GM21515 (cell line): ENCODE measurements around the gene JDP2.
A peak's percentile ranks its signal among the peaks of the same experiment; 100 is the strongest.
"Not testable (repeated sequence)": the region's sequence is repeated elsewhere in the genome, so short reads cannot be mapped to it uniquely, and the experiment has no call there.

Experiments
- ATAC-seq: cut with Tn5 transposase; IDR thresholded peaks from one replicate; pipeline ENCODE4 v1.9.1; 2021; ENCODE audit not compliant: unreplicated experiment

The JDP2 gene

GRCh38 chr14:75427482-75428229 lies at the start of gene JDP2:
JDP2 (plus strand) TSS chr14:75428022; CDS start chr14:75437921, 9,899 bp downstream.
- ATAC-seq, result peak; percentile 38

GRCh38 chr14:75379246-75379929 lies 48.4 kb upstream of the JDP2 start:
- no peak for ATAC-seq

DNA sequence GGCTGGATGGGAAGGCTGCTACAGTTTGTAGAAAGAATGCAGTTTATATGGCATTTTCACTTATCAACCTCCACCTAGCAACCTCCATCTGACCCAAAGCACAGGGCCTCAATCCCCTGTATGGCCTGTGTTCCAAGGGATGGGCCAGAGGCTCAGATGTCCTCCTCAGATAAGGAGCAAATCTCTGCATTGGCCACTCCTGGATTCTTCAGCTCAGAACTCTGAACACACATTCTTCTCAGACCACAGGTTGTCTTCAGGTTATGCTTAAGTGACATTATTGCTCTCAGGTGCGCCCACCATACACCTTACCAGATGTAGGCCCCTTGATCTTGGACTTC lies 47.9 kb upstream of the JDP2 start:
- ATAC-seq, result no peak

GRCh38 chr14:75380656-75381055 lies 47.2 kb upstream of the JDP2 start:
- no peak for ATAC-seq

- ATAC-seq, result no peak
Observed at GRCh38 chr14:75381642-75382041, 46.2 kb upstream of the JDP2 start.

- ATAC-seq, result not testable (repeated sequence)
Observed at GRCh38 chr14:75383219-75383618, 44.6 kb upstream of the JDP2 start.

DNA sequence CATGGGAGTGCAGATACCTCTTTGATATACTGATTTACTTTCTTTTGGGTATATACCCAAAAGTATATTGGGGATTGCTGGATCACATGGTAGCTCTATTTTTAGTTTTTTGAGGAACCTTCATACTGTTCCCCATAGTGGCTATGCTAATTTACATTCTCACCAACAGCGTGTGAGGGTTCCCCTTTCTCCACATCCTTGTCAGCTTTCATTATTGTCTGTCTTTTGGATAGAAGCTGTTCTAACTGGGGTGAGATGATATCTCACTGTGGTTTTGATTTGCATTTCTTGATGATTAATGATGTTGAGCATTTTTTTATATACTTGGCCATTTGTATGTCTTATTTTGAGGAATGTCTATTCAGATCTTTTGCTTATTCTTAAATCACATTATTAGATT lies 44.1 kb upstream of the JDP2 start:
- no peak for ATAC-seq

GRCh38 chr14:75389679-75390078 lies 38.1 kb upstream of the JDP2 start:
- no peak for ATAC-seq

DNA sequence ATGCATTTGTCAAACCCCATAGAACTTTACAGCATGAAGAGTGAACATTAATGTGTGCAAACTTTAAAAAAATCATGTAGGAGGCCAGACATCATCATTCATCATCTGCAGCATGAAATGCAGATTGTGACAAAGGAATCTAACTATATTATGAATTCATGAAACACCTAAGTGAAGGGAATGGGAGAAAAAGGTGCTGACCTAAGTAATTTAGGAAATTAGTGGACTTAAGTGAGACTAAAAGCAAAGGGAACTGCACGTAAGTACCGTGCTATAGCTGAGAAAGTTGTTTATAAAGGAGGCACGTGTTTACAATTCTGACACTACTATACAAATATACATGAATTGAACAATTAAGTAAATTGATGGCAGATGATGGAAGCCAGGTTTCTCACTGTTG lies 37.6 kb upstream of the JDP2 start:
- no peak for ATAC-seq

DNA sequence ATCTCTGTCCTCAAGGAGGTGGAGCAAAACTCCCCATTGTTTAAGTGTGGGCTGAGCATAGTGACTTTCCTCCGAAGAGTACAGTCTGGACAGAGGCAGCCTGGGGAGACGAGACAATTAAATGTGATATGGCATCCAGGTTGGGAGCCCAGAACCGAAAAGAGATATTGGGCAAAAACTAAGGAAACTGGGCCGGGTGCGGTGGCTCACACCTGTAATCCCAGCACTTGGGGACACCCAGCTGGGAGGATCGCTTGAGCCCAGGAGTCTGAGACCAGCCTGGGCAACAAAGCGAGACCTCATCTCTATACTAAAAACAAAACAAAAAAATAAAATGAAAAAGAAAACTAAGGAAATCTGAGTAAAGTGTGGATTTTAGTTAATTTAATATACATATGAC lies 35.9 kb upstream of the JDP2 start:
- no peak for ATAC-seq

GRCh38 chr14:75392686-75393641 lies 34.9 kb upstream of the JDP2 start:
- no peak for ATAC-seq

DNA sequence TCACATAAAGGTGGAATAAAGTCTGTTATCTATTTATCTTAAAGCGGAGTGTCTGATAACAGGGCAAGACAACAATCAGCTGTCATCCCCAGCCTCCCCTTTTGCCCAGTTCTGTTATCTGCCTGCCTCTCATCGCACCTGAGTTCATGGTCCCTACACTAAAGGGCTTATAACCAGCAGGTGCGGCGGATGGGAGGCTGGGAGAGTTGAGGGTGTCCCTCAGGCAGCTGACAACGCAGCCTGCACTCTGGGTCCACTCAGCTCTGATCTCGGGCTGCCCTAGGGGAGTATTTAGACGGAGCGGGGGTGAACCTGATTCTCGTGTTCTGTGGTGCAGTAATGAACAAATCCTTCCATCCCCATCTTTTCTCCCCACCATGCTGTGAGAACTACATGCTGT lies 34.0 kb upstream of the JDP2 start:
- no peak for ATAC-seq

DNA sequence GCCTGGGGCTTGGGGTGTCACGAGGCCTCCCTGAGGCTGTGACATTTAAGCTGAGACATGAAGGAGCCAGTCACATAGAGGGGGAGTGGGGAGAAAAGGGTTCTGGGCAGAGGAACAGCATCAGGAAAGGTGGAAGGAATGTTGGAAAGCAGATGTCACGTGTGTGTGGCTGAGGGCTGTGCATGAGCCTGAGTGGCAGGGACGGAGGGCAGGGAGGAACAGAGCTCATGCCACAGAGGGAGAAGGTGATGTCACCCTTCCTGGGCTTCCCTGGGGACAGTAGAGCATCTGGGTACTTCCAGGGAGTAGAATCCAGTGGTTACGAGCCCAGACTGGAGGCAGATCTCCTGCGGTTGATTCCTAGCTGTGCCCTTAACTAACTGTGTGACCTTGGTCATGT lies 32.0 kb upstream of the JDP2 start:
- ATAC-seq, result no peak

GRCh38 chr14:75399321-75399720 lies 28.5 kb upstream of the JDP2 start:
- ATAC-seq, result no peak

DNA sequence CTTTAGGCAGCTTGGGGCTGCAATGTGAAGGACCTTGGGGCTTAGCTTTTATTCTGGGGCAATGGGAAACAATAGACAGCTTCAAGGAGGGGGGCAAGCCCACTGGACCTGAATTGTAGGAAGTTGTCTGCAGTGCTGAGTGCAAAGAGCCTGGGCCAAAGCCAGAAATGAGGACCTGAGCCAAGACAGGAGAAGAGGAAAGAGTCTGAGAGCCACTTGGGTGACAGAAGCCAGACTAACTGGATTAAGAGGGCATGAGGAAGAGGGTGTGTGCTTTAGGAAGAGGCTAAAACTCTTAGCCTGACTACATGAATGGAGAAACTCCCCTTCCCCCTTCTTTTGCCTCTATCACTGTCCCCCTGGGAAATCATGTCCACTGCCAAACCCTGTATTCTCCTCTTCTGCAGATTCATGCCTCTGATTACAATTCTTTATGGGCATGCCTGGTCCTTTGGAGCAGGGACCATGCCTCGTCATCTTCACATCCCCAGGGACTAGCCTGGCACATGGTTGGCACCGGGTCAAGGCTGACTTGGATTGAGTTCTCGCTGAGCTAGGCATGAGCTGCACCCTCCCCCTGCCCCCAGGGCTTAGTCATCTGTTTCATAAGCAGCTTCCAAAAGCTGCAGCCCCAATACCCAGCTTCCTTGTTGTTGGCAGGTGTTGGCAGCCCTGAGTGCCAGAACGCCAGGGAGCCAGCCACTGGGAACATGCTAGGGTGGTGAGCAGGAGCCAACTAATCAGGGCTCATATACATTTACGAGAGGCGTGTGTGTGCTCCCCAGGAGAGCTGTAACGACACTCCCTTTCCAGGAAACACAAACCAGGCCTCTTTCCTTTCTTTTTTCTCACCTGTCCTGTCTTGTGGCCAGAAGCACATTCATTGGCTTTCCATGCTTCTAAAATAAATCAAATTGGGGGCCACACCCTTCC lies 27.7 kb upstream of the JDP2 start:
- no peak for ATAC-seq

DNA sequence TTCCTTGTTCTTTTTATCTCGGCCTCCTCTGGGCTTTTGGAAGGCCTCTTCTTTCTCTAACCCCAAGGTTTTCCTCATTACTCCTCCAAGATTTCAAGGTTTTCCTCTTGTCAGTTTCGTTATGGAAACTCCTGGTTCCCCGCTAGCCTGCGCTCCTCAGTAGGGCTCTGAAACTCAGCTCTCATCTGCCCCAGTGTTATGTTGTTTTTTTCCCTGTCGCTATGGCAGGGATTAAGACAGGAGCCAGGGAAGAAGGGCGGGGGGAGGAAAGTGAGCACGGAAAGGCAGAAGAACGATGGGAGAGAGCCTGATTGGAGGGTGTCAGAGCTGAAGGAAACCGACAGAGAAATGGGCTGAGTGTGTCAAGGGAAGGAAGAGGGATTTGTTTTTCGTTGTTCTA lies 26.5 kb upstream of the JDP2 start:
- ATAC-seq, result no peak

DNA sequence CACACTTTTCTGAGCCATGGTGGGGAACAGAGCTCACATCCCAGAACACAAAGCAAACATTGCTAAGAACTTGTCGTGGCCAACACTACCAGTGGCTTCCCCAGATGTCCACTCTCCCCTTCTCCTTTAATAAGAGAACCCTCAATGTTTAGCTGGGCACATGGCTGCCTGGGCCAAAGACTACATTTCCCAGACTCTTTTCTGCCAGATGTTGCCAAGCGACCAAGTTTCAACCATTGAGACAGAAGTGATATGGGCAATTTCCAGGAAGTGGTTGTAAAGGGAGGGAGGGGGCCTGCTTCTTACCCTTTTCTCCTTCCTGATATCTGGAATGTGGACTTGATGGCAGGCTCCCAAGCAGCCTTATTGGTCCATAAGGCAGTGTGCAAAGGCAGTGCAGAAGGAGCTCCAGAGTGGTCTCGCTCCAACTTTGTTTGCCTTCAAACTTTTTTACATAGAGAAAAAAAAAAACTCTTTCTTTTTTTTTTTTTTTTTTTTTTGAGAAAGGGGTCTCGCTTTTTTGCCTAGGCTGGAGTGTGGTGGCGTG lies 24.9 kb upstream of the JDP2 start:
- no peak for ATAC-seq

- no peak for ATAC-seq
Observed at GRCh38 chr14:75404847-75405246, 23.0 kb upstream of the JDP2 start.

DNA sequence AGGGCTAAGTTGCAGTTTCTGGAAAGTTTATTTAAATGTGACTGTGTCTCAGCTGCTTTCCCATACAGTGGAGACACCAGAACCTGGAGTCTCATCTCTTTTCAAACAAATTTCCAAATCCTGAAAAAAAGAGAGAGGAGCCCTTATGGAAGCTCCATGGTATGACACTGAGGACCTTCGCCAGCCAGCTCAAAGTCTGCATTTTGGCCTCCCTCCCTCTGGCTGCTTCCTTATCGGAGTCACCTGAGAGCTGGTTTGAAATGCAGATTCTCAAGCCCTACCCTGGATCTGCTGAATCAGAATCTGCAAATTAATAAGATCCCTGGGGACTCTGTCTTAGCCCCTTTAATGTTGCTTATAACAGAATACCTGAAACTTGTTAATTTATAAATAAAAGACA lies 21.7 kb upstream of the JDP2 start:
- ATAC-seq, result no peak

DNA sequence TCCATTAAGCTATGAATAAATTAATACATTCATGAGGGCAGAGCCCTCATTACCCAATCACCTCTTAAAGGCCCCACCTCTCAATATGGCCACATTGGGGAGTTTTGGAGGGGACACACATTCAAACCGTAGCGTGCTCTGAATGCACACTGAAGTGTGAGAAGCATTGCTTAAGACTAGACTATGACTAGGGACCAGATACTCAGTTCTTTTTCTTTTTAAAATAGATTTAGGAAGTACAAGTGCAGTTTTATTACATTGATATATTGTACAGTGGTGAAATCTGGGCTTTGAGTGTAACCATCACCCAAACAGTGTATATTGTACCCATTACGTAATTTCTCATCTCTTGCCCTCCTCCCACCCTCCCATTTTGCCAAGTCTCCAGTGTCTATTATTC lies 21.0 kb upstream of the JDP2 start:
- ATAC-seq, result no peak
